SK-N-SH (cell line): Measurements from ENCODE around the gene USP13. TPM values are rescaled to one million over a fixed set of nuclear protein-coding genes. Genes with fewer than 3 reads are reported as not detected.

Source experiments
- CTCF ChIA-PET: fragments of 300-600, 350-600 bp; formaldehyde crosslinking; extraction: SDS; loops from one replicate; lab custom pipeline; 2021; lab: Yijun Ruan, JAX
- POLR2A ChIA-PET: fragments of 350-600 bp; sonication (Branson Sonifier 250); formaldehyde crosslinking; extraction: SDS; loops from one replicate; lab custom pipeline; 2020; ENCODE audit warnings: antibody characterized with exemption, inconsistent platforms; lab: Yijun Ruan, JAX
- DNase-seq: peaks from one replicate; pipeline ENCODE4 v3.0.0; 2012
- H2AFZ ChIP-seq: fragments of 200-600 bp; sonication (generic); 2 replicates; pipeline ENCODE4 v1.8.1; 2016; ENCODE audit warnings: antibody characterized with exemption, mild to moderate bottlenecking, low read depth
- H3F3A ChIP-seq: fragments of 200-600 bp; sonication (generic); replicated peaks from 2 replicates; pipeline ENCODE3; 2016; ENCODE audit warnings: antibody characterized with exemption, mild to moderate bottlenecking; ENCODE audit not compliant: insufficient read depth
- H3K27ac ChIP-seq, 2 experiments: fragments of 200-500 bp in 1 of 2; fragments of 200-600 bp in 1 of 2; sonication (Bioruptor generic) in 1 of 2; sonication (generic), shearing (Covaris generic) in 1 of 2; 2 replicates each; pipeline versions ENCODE4 v1.5.1 to v1.6.1; 2014 to 2016; ENCODE audit warnings: low read depth in 2 of 2, inconsistent platforms in 1 of 2, low read length in 1 of 2, mild to moderate bottlenecking in 1 of 2, mixed read lengths in 1 of 2
- H3K27me3 ChIP-seq: fragments of 200-600 bp; sonication (generic), shearing (Covaris generic); 2 replicates; pipeline ENCODE4 v1.6.1; 2016; ENCODE audit warnings: mixed run types; ENCODE audit not compliant: insufficient read depth
- H3K36me3 ChIP-seq, 2 experiments: fragments of 200-500 bp in 1 of 2; fragments of 200-600 bp in 1 of 2; sonication (Bioruptor generic) in 1 of 2; sonication (generic) in 1 of 2; replicated peaks in 1 of 2; 2 replicates each; pipeline versions ENCODE3 to v1.5.1; 2014 to 2016; ENCODE audit warnings: low read length in 1 of 2, mild to moderate bottlenecking in 1 of 2; ENCODE audit not compliant: insufficient read depth in 2 of 2, control insufficient read depth in 1 of 2
- H3K4me1 ChIP-seq, 2 experiments: fragments of 200-500 bp in 1 of 2; fragments of 200-600 bp in 1 of 2; sonication (Bioruptor generic) in 1 of 2; sonication (generic), shearing (Covaris generic) in 1 of 2; 2 replicates each; pipeline versions ENCODE4 v1.5.1 to v1.6.1; 2014 to 2016; ENCODE audit warnings: low read depth in 1 of 2, low read length in 1 of 2, mixed run types in 1 of 2; ENCODE audit not compliant: insufficient read depth in 2 of 2, control insufficient read depth in 1 of 2
- H3K4me2 ChIP-seq: fragments of 200-600 bp; sonication (generic), shearing (Covaris generic); 2 replicates; pipeline ENCODE4 v1.6.1; 2017; ENCODE audit warnings: mixed run types
- H3K4me3 ChIP-seq, 2 experiments: fragments of 200-500 bp in 1 of 2; fragments of 200-600 bp in 1 of 2; sonication (Bioruptor generic) in 1 of 2; sonication (generic), shearing (Covaris generic) in 1 of 2; 2 replicates each; pipeline versions ENCODE4 v1.5.1 to v1.8.1; 2014 to 2016; ENCODE audit warnings: low read depth in 2 of 2, inconsistent platforms in 1 of 2, low read length in 1 of 2, mild to moderate bottlenecking in 1 of 2, mixed read lengths in 1 of 2, moderate library complexity in 1 of 2
- H3K79me2 ChIP-seq: fragments of 200-600 bp; sonication (generic); 2 replicates; pipeline ENCODE4 v1.8.1; 2017; ENCODE audit warnings: mild to moderate bottlenecking; ENCODE audit not compliant: insufficient read depth
- H3K9ac ChIP-seq: fragments of 200-600 bp; sonication (generic); 2 replicates; pipeline ENCODE4 v1.6.1; 2017; ENCODE audit warnings: mixed run types
- H3K9me2 ChIP-seq: fragments of 200-600 bp; sonication (generic); 2 replicates; pipeline ENCODE4 v1.6.1; 2017; ENCODE audit warnings: mixed run types
- H3K9me3 ChIP-seq: fragments of 200-600 bp; sonication (generic); 2 replicates; pipeline ENCODE4 v1.6.1; 2017; ENCODE audit warnings: mixed run types, mild to moderate bottlenecking, moderate library complexity
- H4K20me1 ChIP-seq: fragments of 200-600 bp; sonication (generic); 2 replicates; pipeline ENCODE4 v1.6.1; 2017; ENCODE audit warnings: mild to moderate bottlenecking, mixed run types; ENCODE audit not compliant: insufficient read depth
- CHD2 ChIP-seq: fragments of 150-350 bp; IDR thresholded peaks from 2 replicates; pipeline ENCODE4 v1.6.1; 2018; ENCODE audit warnings: low read length; ENCODE audit not compliant: partially characterized antibody
- ELF1 ChIP-seq: IDR thresholded peaks from 2 replicates; pipeline ENCODE4 v1.4.0; 2012
- FOSL2 ChIP-seq: IDR thresholded peaks from 2 replicates; pipeline ENCODE4 v1.4.0; 2012; ENCODE audit warnings: low read depth, mild to moderate bottlenecking, moderate library complexity, borderline replicate concordance
- FOXJ3 ChIP-seq: sonication (generic); formaldehyde crosslinking; IDR thresholded peaks from 2 replicates; pipeline ENCODE4 v1.5.1; 2020; ENCODE audit warnings: mild to moderate bottlenecking, missing genetic modification reagents
- FOXM1 ChIP-seq: IDR thresholded peaks from 2 replicates; pipeline ENCODE4 v1.4.0; 2012; ENCODE audit warnings: low read depth, mild to moderate bottlenecking
- JUND ChIP-seq: IDR thresholded peaks from 2 replicates; pipeline ENCODE4 v1.4.0; 2012
- MEF2A ChIP-seq: IDR thresholded peaks from 2 replicates; pipeline ENCODE4 v1.4.0; 2012; ENCODE audit warnings: low read depth, borderline replicate concordance
- NRF1 ChIP-seq: IDR thresholded peaks from 2 replicates; pipeline ENCODE4 v1.6.1; 2012; ENCODE audit warnings: low read depth, mild to moderate bottlenecking, low read length
- POLR2AphosphoS5 ChIP-seq: IDR thresholded peaks from 2 replicates; pipeline ENCODE4 v1.6.1; 2012; ENCODE audit warnings: low read depth, low read length
- RAD21 ChIP-seq: IDR thresholded peaks from 2 replicates; pipeline ENCODE4 v1.6.1; 2012; ENCODE audit warnings: mild to moderate bottlenecking, low read length
- REST ChIP-seq: IDR thresholded peaks from 2 replicates; pipeline ENCODE4 v1.6.1; 2012; ENCODE audit warnings: mild to moderate bottlenecking, low read depth, low read length, moderate library complexity
- RFX5 ChIP-seq: IDR thresholded peaks from 2 replicates; pipeline ENCODE4 v1.6.1; 2012; ENCODE audit warnings: mild to moderate bottlenecking, improper control_type of control experiment, low read length
- SIN3A ChIP-seq: IDR thresholded peaks from 2 replicates; pipeline ENCODE4 v1.6.1; 2012; ENCODE audit warnings: low read depth, mild to moderate bottlenecking, low read length, moderate library complexity, borderline replicate concordance
- SMC3 ChIP-seq: IDR thresholded peaks from 2 replicates; pipeline ENCODE4 v1.6.1; 2012; ENCODE audit warnings: low read depth, low read length, improper control_type of control experiment
- TCF12 ChIP-seq: IDR thresholded peaks from 2 replicates; pipeline ENCODE4 v1.4.0; 2012
- TEAD4 ChIP-seq: IDR thresholded peaks from 2 replicates; pipeline ENCODE4 v1.4.0; 2012; ENCODE audit warnings: mild to moderate bottlenecking, borderline replicate concordance; ENCODE audit not compliant: insufficient read depth
- YY1 ChIP-seq: IDR thresholded peaks from 2 replicates; pipeline ENCODE4 v1.4.0; 2012; ENCODE audit warnings: low read depth, mild to moderate bottlenecking
- ZBTB33 ChIP-seq: IDR thresholded peaks from 2 replicates; pipeline ENCODE4 v1.4.0; 2012; ENCODE audit warnings: low read depth, borderline replicate concordance
- WGBS: methylation state at CpG from one replicate; pipeline ENCODE4 v1.1.6; 2017; ENCODE audit warnings: low lambda C conversion rate; 5-methylcytosine and 5-hydroxymethylcytosine counted together
- polyA plus RNA-seq, 3 experiments: library from polyadenylated mRNA; depleted of rRNA; stranded (reverse); fragments of >200 nt; gene quantifications; 2 replicates each; pipeline ENCODE4 v1.2.3, GENCODE V29; 2012
- TF ChIP-seq, protein P1 (sequence below): fragments of 200-600 bp; sonication (generic); IDR thresholded peaks from 2 replicates; pipeline ENCODE4 v1.6.1; 2017; ENCODE audit warnings: antibody characterized with exemption, mild to moderate bottlenecking, moderate library complexity
- TF ChIP-seq, protein P2 (sequence below): IDR thresholded peaks from 2 replicates; pipeline ENCODE4 v1.4.0; 2012; ENCODE audit warnings: low read depth

USP13 gene
- polyA plus RNA-seq, 1 of the 3 experiments (the other 2 are of a cell fraction) = 8.2 TPM

DNA sequence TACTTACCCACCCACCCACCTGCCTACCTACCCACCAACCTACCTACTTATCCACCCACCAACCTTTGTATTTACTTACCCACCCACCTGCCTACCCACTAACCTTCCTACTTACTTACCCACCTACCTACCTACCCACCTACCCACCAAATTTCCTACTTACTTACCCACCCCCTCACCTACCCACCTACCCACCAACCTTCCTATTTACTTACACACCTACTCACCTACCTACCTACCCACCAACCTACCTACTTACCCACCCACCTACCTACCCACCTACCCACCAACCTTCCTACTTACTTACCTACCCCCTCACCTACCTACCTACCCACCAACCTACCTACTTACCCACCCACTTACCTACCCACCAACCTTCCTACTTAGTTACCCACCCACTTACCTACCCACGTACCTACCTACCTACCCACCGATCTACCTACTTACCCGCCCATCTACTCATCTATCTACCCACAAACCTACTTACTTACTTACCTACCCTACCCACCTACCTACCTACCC lies 179.6 kb downstream of the USP13 start:
- Histone ChIP-seq H3K9me2 (no peaks in the 10 kb centered on the region), H3K36me3 (no peaks in the 10 kb centered on the region), H3K27ac (no peak overlapping the region), H3K4me1 (no peaks in the 10 kb centered on the region), H2AFZ (no peak overlapping the region), H3K27me3 (no peaks in the 10 kb centered on the region), H3K9ac (no peak overlapping the region), H3F3A (no peaks in the 10 kb centered on the region), H3K4me3 (no peak overlapping the region), H3K9me3 (no peaks in the 10 kb centered on the region), H4K20me1 (no peaks in the 10 kb centered on the region), H3K4me2 (no peak overlapping the region), H3K79me2 (no peaks in the 10 kb centered on the region)
- ChIA-PET POLR2A (no interaction called here), CTCF (no interaction called here)
- TF ChIP-seq TEAD4 = no peak
- no peak for TF ChIP-seq REST
- TF ChIP-seq, protein P1, sequence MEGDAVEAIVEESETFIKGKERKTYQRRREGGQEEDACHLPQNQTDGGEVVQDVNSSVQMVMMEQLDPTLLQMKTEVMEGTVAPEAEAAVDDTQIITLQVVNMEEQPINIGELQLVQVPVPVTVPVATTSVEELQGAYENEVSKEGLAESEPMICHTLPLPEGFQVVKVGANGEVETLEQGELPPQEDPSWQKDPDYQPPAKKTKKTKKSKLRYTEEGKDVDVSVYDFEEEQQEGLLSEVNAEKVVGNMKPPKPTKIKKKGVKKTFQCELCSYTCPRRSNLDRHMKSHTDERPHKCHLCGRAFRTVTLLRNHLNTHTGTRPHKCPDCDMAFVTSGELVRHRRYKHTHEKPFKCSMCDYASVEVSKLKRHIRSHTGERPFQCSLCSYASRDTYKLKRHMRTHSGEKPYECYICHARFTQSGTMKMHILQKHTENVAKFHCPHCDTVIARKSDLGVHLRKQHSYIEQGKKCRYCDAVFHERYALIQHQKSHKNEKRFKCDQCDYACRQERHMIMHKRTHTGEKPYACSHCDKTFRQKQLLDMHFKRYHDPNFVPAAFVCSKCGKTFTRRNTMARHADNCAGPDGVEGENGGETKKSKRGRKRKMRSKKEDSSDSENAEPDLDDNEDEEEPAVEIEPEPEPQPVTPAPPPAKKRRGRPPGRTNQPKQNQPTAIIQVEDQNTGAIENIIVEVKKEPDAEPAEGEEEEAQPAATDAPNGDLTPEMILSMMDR = no peak
- TF ChIP-seq FOSL2 = no peak
- no peak for TF ChIP-seq RFX5
- no peak for TF ChIP-seq CHD2
- no peak for TF ChIP-seq NRF1
- TF ChIP-seq FOXJ3 = no peak
- TF ChIP-seq ZBTB33 = no peak
- no peak for TF ChIP-seq MEF2A
- no peak for TF ChIP-seq TCF12
- no peak for TF ChIP-seq FOXM1
- TF ChIP-seq ELF1 = no peak
- no peak for TF ChIP-seq SIN3A
- no peak for TF ChIP-seq SMC3
- no peak for TF ChIP-seq POLR2AphosphoS5
- TF ChIP-seq YY1 = no peak
- TF ChIP-seq RAD21 = no peak
- TF ChIP-seq, protein P2, sequence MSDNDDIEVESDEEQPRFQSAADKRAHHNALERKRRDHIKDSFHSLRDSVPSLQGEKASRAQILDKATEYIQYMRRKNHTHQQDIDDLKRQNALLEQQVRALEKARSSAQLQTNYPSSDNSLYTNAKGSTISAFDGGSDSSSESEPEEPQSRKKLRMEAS = no peak
- no peak for TF ChIP-seq JUND
- 52% methylated on average over 3 of the region's 3 CpGs for WGBS
- no peak for DNase-seq
